CD14-positive monocyte (primary cell): ENCODE measurements around the gene NCOA7. TPM values are rescaled to one million over a fixed set of nuclear protein-coding genes. Genes with fewer than 3 reads are reported as not detected.

ENCODE experiments used
- DNase-seq, 3 donors: peaks; one replicate each; pipeline ENCODE4 v3.0.0-alpha.2; 2011 to 2022
- H2AFZ ChIP-seq: 2 replicates; pipeline ENCODE4 v1.6.0; 2012; ENCODE audit warnings: mild to moderate bottlenecking, low read depth, low read length, inconsistent platforms; ENCODE audit not compliant: insufficient read depth, poor library complexity, severe bottlenecking
- H3K27ac ChIP-seq, 2 donors: 1 replicate in 1 of 2; 2 replicates in 1 of 2; pipeline ENCODE4 v1.5.1; 2012 to 2013; ENCODE audit warnings: low read length in 2 of 2, control low read depth in 1 of 2, inconsistent platforms in 1 of 2, low read depth in 1 of 2, mild to moderate bottlenecking in 1 of 2
- H3K27me3 ChIP-seq, 2 donors: one replicate each; pipeline versions ENCODE4 v1.6.0 to v1.6.1; 2011 to 2013; ENCODE audit warnings: low read length in 2 of 2; ENCODE audit not compliant: control insufficient read depth in 2 of 2, insufficient read depth in 2 of 2
- H3K36me3 ChIP-seq, 2 donors: replicated peaks in 1 of 2; 1 replicate in 1 of 2; 2 replicates in 1 of 2; pipeline versions ENCODE4 v1.5.1 to v1.6.1; 2012 to 2013; ENCODE audit warnings: low read length in 2 of 2, control low read depth in 1 of 2, inconsistent platforms in 1 of 2, mild to moderate bottlenecking in 1 of 2; ENCODE audit not compliant: insufficient read depth in 2 of 2, control insufficient read depth in 1 of 2
- H3K4me1 ChIP-seq, 2 donors: 1 replicate in 1 of 2; 2 replicates in 1 of 2; pipeline versions ENCODE4 v1.5.1 to v1.6.1; 2012 to 2013; ENCODE audit warnings: low read length in 2 of 2, control low read depth in 1 of 2, inconsistent platforms in 1 of 2, mild to moderate bottlenecking in 1 of 2, moderate library complexity in 1 of 2; ENCODE audit not compliant: insufficient read depth in 2 of 2, control insufficient read depth in 1 of 2
- H3K4me2 ChIP-seq: replicated peaks from 2 replicates; pipeline ENCODE3; 2012; ENCODE audit warnings: low read length, moderate library complexity, mild to moderate bottlenecking; ENCODE audit not compliant: poor library complexity, severe bottlenecking; ENCODE audit errors: extremely low read depth
- H3K4me3 ChIP-seq, 3 experiments: fragments of 200-600 bp in 1 of 3; sonication (generic) in 1 of 3; replicated peaks in 1 of 3; 1 replicate in 2 of 3; 2 replicates in 1 of 3; pipeline ENCODE4 v1.5.1; 2011 to 2013; ENCODE audit warnings: low read length in 3 of 3, mild to moderate bottlenecking in 3 of 3, control low read depth in 2 of 3, low read depth in 2 of 3, inconsistent platforms in 1 of 3, moderate library complexity in 1 of 3
- H3K79me2 ChIP-seq: 2 replicates; pipeline ENCODE4 v1.6.0; 2012; ENCODE audit warnings: mild to moderate bottlenecking, control low read depth, inconsistent platforms, low read length, moderate library complexity; ENCODE audit not compliant: insufficient read depth
- H3K9ac ChIP-seq: 2 replicates; pipeline ENCODE4 v1.6.0; 2017; ENCODE audit warnings: low read length, mild to moderate bottlenecking; ENCODE audit not compliant: insufficient read depth, poor library complexity, severe bottlenecking
- H3K9me3 ChIP-seq, 2 donors: replicated peaks in 1 of 2; 1 replicate in 1 of 2; 2 replicates in 1 of 2; pipeline versions ENCODE4 v1.5.1 to v1.6.1; 2012 to 2013; ENCODE audit warnings: low read length in 2 of 2, control low read depth in 1 of 2; ENCODE audit not compliant: control insufficient read depth in 1 of 2, insufficient read depth in 1 of 2
- H4K20me1 ChIP-seq: 2 replicates; pipeline ENCODE4 v1.6.0; 2012; ENCODE audit warnings: mild to moderate bottlenecking, low read length, control low read depth, moderate library complexity; ENCODE audit not compliant: insufficient read depth
- H3K27ac Mint-ChIP-seq, 7 donors: one replicate each; pipeline ENCODE4 v1.8.0; 2020; ENCODE audit warnings: mild to moderate bottlenecking in 7 of 7, mixed read lengths in 7 of 7, moderate library complexity in 6 of 7, inconsistent platforms in 2 of 7
- H3K27me3 Mint-ChIP-seq, 3 donors: one replicate each; pipeline ENCODE4 v1.8.0; 2021 to 2022; ENCODE audit warnings: low read depth in 3 of 3, mild to moderate bottlenecking in 3 of 3, mixed read lengths in 3 of 3, moderate library complexity in 3 of 3, inconsistent platforms in 1 of 3
- H3K36me3 Mint-ChIP-seq, 2 donors: one replicate each; pipeline ENCODE4 v1.8.0; 2020; ENCODE audit warnings: mixed read lengths in 2 of 2, inconsistent platforms in 1 of 2, mild to moderate bottlenecking in 1 of 2
- H3K4me1 Mint-ChIP-seq: one replicate; pipeline ENCODE4 v1.8.0; 2020; ENCODE audit warnings: mild to moderate bottlenecking, mixed read lengths
- H3K4me3 Mint-ChIP-seq, 2 donors: one replicate each; pipeline ENCODE4 v1.8.0; 2020; ENCODE audit warnings: mild to moderate bottlenecking in 2 of 2, mixed read lengths in 2 of 2, moderate library complexity in 1 of 2
- H3K9me3 Mint-ChIP-seq, 7 donors: one replicate each; pipeline ENCODE4 v1.8.0; 2020 to 2022; ENCODE audit warnings: mixed read lengths in 7 of 7, mild to moderate bottlenecking in 6 of 7, moderate library complexity in 6 of 7, inconsistent platforms in 2 of 7
- CTCF ChIP-seq: fragments of 200-600 bp; IDR thresholded peaks from one replicate; pipeline ENCODE4 v1.8.0; 2022; ENCODE audit warnings: antibody characterized with exemption, mild to moderate bottlenecking
- WGBS: methylation state at CpG from one replicate; pipeline ENCODE4 v1.1.5; 2013; ENCODE audit warnings: missing lambda C conversion rate; ENCODE audit not compliant: insufficient coverage; 5-methylcytosine and 5-hydroxymethylcytosine counted together
- intact Hi-C, 2 donors: fragments of 100-400 bp; cut with micrococcal nuclease; formaldehyde crosslinking; loops; one replicate each; pipeline versions ENCODE4 v1.15.0 to v1.15.1; 2023
- polyA plus RNA-seq, 3 donors: library from polyadenylated mRNA; depleted of rRNA in 1 of 3; unstranded in 2 of 3; stranded (reverse) in 1 of 3; fragments of 300-500 nt in 2 of 3; fragments of >200 nt in 1 of 3; fragmentation: Illumina TruSeq in 2 of 3; gene quantifications; 1 replicate in 2 of 3; 2 replicates in 1 of 3; pipeline ENCODE4 v1.2.3, GENCODE V29; 2012 to 2021

Gene NCOA7
- polyA plus RNA-seq, 3 donors = 8.3 to 21.9 (median 11.2) TPM

GRCh38 chr6:125843593-125843992 is 52.8 kb downstream of the NCOA7 start:
- H3K36me3 ChIP-seq = no peaks in the 10 kb centered on the region
- no peaks in the 10 kb centered on the region for H4K20me1 ChIP-seq
- H3K36me3 Mint-ChIP-seq = peaks cover 4% of the 10 kb centered on the region in 2 donors
- no peak overlapping the region for H3K4me3 Mint-ChIP-seq
- peaks cover 0 to 2% (median 0%) of the 10 kb centered on the region in 3 donors for H3K27me3 Mint-ChIP-seq
- peaks cover 14 to 34% of the 10 kb centered on the region in 2 donors for H3K4me1 ChIP-seq
- H3K27ac Mint-ChIP-seq = peak overlapping the region in 5 of 7 donors; percentile 30 to 73 (median 53)
- H3K27me3 ChIP-seq = no peaks in the 10 kb centered on the region
- H3K4me2 ChIP-seq = peak overlapping the region; percentile 39
- peak; percentile 55 to 83 (median 61) for DNase-seq
- TF ChIP-seq CTCF = no peak
- no peaks in the 10 kb centered on the region for H3K9me3 Mint-ChIP-seq
- WGBS = no CpG with 5 or more reads among the region's 1 CpG
- intact Hi-C loops = loop anchor here in 1 of 2 donors (10.0 kb wide), 1 partner anchor 49 kb away; the partner anchor contains the start of gene NCOA7
- H2AFZ ChIP-seq = no peak overlapping the region
- peaks cover 19% of the 10 kb centered on the region for H3K79me2 ChIP-seq
- H3K4me1 Mint-ChIP-seq = peaks cover 31% of the 10 kb centered on the region
- H3K27ac ChIP-seq = peak overlapping the region in 1 of 2 donors; percentile 66
- no peak overlapping the region for H3K9ac ChIP-seq
- H3K9me3 ChIP-seq = no peaks in the 10 kb centered on the region
- H3K4me3 ChIP-seq = peak overlapping the region in 1 of 3 experiments; percentile 38

GRCh38 chr6:125844989-125845388 is 54.2 kb downstream of the NCOA7 start:
- Histone ChIP-seq H3K4me1 (peaks cover 14 to 34% of the 10 kb centered on the region in 2 donors), H3K27ac (no peak overlapping the region), H3K4me3 (peak overlapping the region in 1 of 3 experiments; percentile 7), H2AFZ (no peak overlapping the region), H3K79me2 (peaks cover 19% of the 10 kb centered on the region), H3K9me3 (no peaks in the 10 kb centered on the region), H3K27me3 (no peaks in the 10 kb centered on the region), H3K4me2 (peak overlapping the region; percentile 23), H3K9ac (no peak overlapping the region), H3K36me3 (no peaks in the 10 kb centered on the region), H4K20me1 (no peaks in the 10 kb centered on the region)
- peak overlapping the region in 3 of 7 donors; percentile 21 to 77 (median 57) for H3K27ac Mint-ChIP-seq
- peaks cover 3 to 4% of the 10 kb centered on the region in 2 donors for H3K36me3 Mint-ChIP-seq
- no peak overlapping the region for H3K4me3 Mint-ChIP-seq
- H3K9me3 Mint-ChIP-seq = no peaks in the 10 kb centered on the region
- DNase-seq = no peak
- H3K4me1 Mint-ChIP-seq = peaks cover 31% of the 10 kb centered on the region
- no peaks in the 10 kb centered on the region for H3K27me3 Mint-ChIP-seq
- intact Hi-C loops = loop anchor here in 1 of 2 donors (10.0 kb wide), 1 partner anchor 50 kb away; the partner anchor contains the start of gene NCOA7
- WGBS = 90% methylated on average over 4 of the region's 5 CpGs
- TF ChIP-seq CTCF = no peak
